Activated B cell treated with CpG ODN at 0.5 μM for 24 hours (primary cell): ENCODE data around the gene SLC25A43. TPM values are rescaled to one million over a fixed set of nuclear protein-coding genes. Genes with fewer than 3 reads are reported as not detected.

ENCODE experiments used
- ATAC-seq: fragments of 200-7000 bp; cut with Tn5 transposase; one replicate; pipeline ENCODE4 v1.10.0; 2021; ENCODE audit warnings: low read depth, mild to moderate bottlenecking, moderate library complexity
- CTCF ChIA-PET: fragments of 350-600 bp; sonication (Branson Sonifier 250); formaldehyde crosslinking; loops from one replicate; lab custom pipeline; 2021; ENCODE audit warnings: antibody characterized with exemption; lab: Charles Lee
- POLR2A ChIA-PET: fragments of 350-600 bp; sonication (Branson Sonifier 250); formaldehyde crosslinking; loops from one replicate; lab custom pipeline; 2021; ENCODE audit warnings: antibody characterized with exemption; lab: Charles Lee
- DNase-seq: peaks from one replicate; pipeline ENCODE4 v3.0.0; 2022
- H3K27ac Mint-ChIP-seq: one replicate; pipeline ENCODE4 v1.8.0; 2020; ENCODE audit warnings: mixed read lengths
- H3K27me3 Mint-ChIP-seq: one replicate; pipeline ENCODE4 v1.8.0; 2021; ENCODE audit warnings: mixed read lengths
- H3K36me3 Mint-ChIP-seq: one replicate; pipeline ENCODE4 v1.8.0; 2021; ENCODE audit warnings: low read depth, mixed read lengths
- H3K4me1 Mint-ChIP-seq: one replicate; pipeline ENCODE4 v1.8.0; 2021; ENCODE audit warnings: mixed read lengths
- H3K4me3 Mint-ChIP-seq: one replicate; pipeline ENCODE4 v1.8.0; 2020; ENCODE audit warnings: mild to moderate bottlenecking, mixed read lengths
- H3K9me3 Mint-ChIP-seq: one replicate; pipeline ENCODE4 v1.8.0; 2020; ENCODE audit warnings: mixed read lengths
- CTCF ChIP-seq: fragments of 200-600 bp; IDR thresholded peaks from one replicate; pipeline ENCODE4 v1.8.0; 2022; ENCODE audit warnings: antibody characterized with exemption, mild to moderate bottlenecking
- intact Hi-C: fragments of 100-400 bp; cut with micrococcal nuclease; formaldehyde crosslinking; loops from one replicate; pipeline ENCODE4 v1.15.1; 2024
- total RNA-seq: library from RNA; stranded (reverse); gene quantifications from 2 replicates; pipeline ENCODE4 v1.2.3, GENCODE V29; 2022

SLC25A43 gene
- total RNA-seq, 1 donor from 2014 or later: 11.0 TPM

GRCh38 chrX:119503484-119503861 lies 104.3 kb downstream of the SLC25A43 start:
- POLR2A ChIA-PET: no interaction called here
- TF ChIP-seq CTCF: no peak
- Mint-ChIP-seq H3K4me3 (no peak overlapping the region), H3K27ac (no peak overlapping the region), H3K27me3 (no peaks in the 10 kb centered on the region), H3K4me1 (peaks cover 13% of the 10 kb centered on the region), H3K9me3 (no peaks in the 10 kb centered on the region), H3K36me3 (no peaks in the 10 kb centered on the region)
- CTCF ChIA-PET: interaction anchor here (0.6 kb wide), 1 partner anchor 13 kb away, joined by 3 read pairs; no protein-coding TSS in a partner anchor
- ATAC-seq (no peak), DNase-seq (no peak)
- intact Hi-C loops: loop anchor here (5.0 kb wide), 1 partner anchor 36 kb away; the partner anchor contains the start of gene SLC25A5

Other genes starting within 250 kb of the SLC25A43 start
- gene PGRMC1, start 163.1 kb upstream of the SLC25A43 start, total RNA-seq: 8.5 and 9.8 TPM in 2 replicates
- gene SLC25A5, start 69.1 kb downstream of the SLC25A43 start, total RNA-seq: 300 and 321 TPM in 2 replicates
- 27.5 and 32.0 TPM in 2 replicates for gene STEEP1, start 166.1 kb downstream of the SLC25A43 start, total RNA-seq
- gene UBE2A, start 175.2 kb downstream of the SLC25A43 start, total RNA-seq: 65.9 and 73.5 TPM in 2 replicates
- gene NKRF, start 207.1 kb downstream of the SLC25A43 start, total RNA-seq: 21.5 and 22.6 TPM in 2 replicates